GM12891 (cell line): ENCODE measurements around the gene ABHD16A.

Source experiments
- DNase-seq: peaks from one replicate; pipeline ENCODE4 v3.0.0; 2011; ENCODE audit warnings: low spot score; ENCODE audit not compliant: insufficient read length
- FAIRE-seq: peaks from 2 replicates; lab custom pipeline; 2011; peaks lifted over from hg19 to GRCh38; lab: Jason Lieb, UNC
- PAX5 ChIP-seq: IDR thresholded peaks from 2 replicates; pipeline ENCODE4 v1.6.1; 2011; ENCODE audit warnings: low read length, moderate library complexity, mild to moderate bottlenecking; ENCODE audit not compliant: insufficient read depth, severe bottlenecking
- POLR2A ChIP-seq: IDR thresholded peaks from 2 replicates; pipeline ENCODE4 v1.6.1; 2011; ENCODE audit warnings: low read depth, low read length, control low read depth
- POLR2AphosphoS5 ChIP-seq: IDR thresholded peaks from 2 replicates; pipeline ENCODE4 v1.6.1; 2011; ENCODE audit warnings: low read depth, low read length, control low read depth
- POU2F2 ChIP-seq: IDR thresholded peaks from 2 replicates; pipeline ENCODE4 v1.6.1; 2011; ENCODE audit warnings: low read depth, mild to moderate bottlenecking, control low read depth, low read length, moderate library complexity
- SPI1 ChIP-seq: IDR thresholded peaks from 2 replicates; pipeline ENCODE4 v1.6.1; 2011; ENCODE audit warnings: low read depth, low read length, control low read depth
- TAF1 ChIP-seq: IDR thresholded peaks from 2 replicates; pipeline ENCODE4 v1.6.1; 2011; ENCODE audit warnings: low read depth, low read length, control low read depth

The ABHD16A gene

GRCh38 chr6:31723980-31724691 is 21.0 kb upstream of the ABHD16A start:
- TF ChIP-seq POU2F2: no peak
- TF ChIP-seq TAF1: no peak
- TF ChIP-seq POLR2A: no peak
- no peak for TF ChIP-seq SPI1
- TF ChIP-seq POLR2AphosphoS5: no peak
- TF ChIP-seq PAX5: no peak
- FAIRE-seq (no peak), DNase-seq (no peak)

GRCh38 chr6:31723245-31723979 is 20.3 kb upstream of the ABHD16A start, which contains the start of gene MPIG6B:
MPIG6B (plus strand) TSS chr6:31723373; CDS start chr6:31723384, 11 bp downstream.
- no peak for DNase-seq
- FAIRE-seq: no peak
- TF ChIP-seq POU2F2 (no peak), POLR2A (no peak), SPI1 (no peak), PAX5 (no peak), TAF1 (no peak), POLR2AphosphoS5 (no peak)

- FAIRE-seq: no peak
Observed at GRCh38 chr6:31722173-31722572, 19.0 kb upstream of the ABHD16A start.

GRCh38 chr6:31721351-31722020 is 18.4 kb upstream of the ABHD16A start, which contains the start of gene LY6G6C:
LY6G6C (minus strand) TSS chr6:31721746; CDS start chr6:31721679, 67 bp downstream.
- FAIRE-seq: no peak
- TF ChIP-seq SPI1: no peak
- no peak for TF ChIP-seq POLR2A
- no peak for TF ChIP-seq PAX5
- no peak for TF ChIP-seq TAF1
- no peak for TF ChIP-seq POLR2AphosphoS5
- TF ChIP-seq POU2F2: no peak
- no peak for DNase-seq

More at GRCh38 chr6:31722173-31722572, 19.0 kb upstream of the ABHD16A start:
- TF ChIP-seq PAX5: no peak
- no peak for TF ChIP-seq SPI1
- no peak for TF ChIP-seq POLR2A
- no peak for TF ChIP-seq POLR2AphosphoS5
- no peak for TF ChIP-seq TAF1
- no peak for TF ChIP-seq POU2F2
- DNase-seq: no peak

- FAIRE-seq (no peak), DNase-seq (no peak)
- TF ChIP-seq POU2F2 (no peak), POLR2AphosphoS5 (no peak), POLR2A (no peak), PAX5 (no peak), TAF1 (no peak), SPI1 (no peak)
Observed at GRCh38 chr6:31720196-31720770, 17.2 kb upstream of the ABHD16A start.

GRCh38 chr6:31719001-31719400 is 15.9 kb upstream of the ABHD16A start:
- no peak for TF ChIP-seq SPI1
- no peak for TF ChIP-seq POLR2AphosphoS5
- no peak for TF ChIP-seq POLR2A
- no peak for TF ChIP-seq POU2F2
- no peak for TF ChIP-seq PAX5
- no peak for TF ChIP-seq TAF1
- DNase-seq (no peak), FAIRE-seq (no peak)

GRCh38 chr6:31718265-31718664 is 15.1 kb upstream of the ABHD16A start:
- no peak for FAIRE-seq
- TF ChIP-seq POLR2AphosphoS5 (no peak), POU2F2 (no peak), POLR2A (no peak), SPI1 (no peak), PAX5 (no peak), TAF1 (no peak)
- DNase-seq: no peak

- DNase-seq (no peak), FAIRE-seq (no peak)
- TF ChIP-seq POLR2A (no peak), PAX5 (no peak), TAF1 (no peak)
Observed at GRCh38 chr6:31717499-31718222, 14.5 kb upstream of the ABHD16A start.

GRCh38 chr6:31715022-31715958 is 12.2 kb upstream of the ABHD16A start, which contains the start of gene LY6G6D:
LY6G6D (plus strand) TSS chr6:31715348; CDS start chr6:31715356, 8 bp downstream.
- no peak for TF ChIP-seq POLR2AphosphoS5
- no peak for TF ChIP-seq PAX5
- TF ChIP-seq POU2F2: no peak
- no peak for TF ChIP-seq POLR2A
- no peak for TF ChIP-seq SPI1
- no peak for TF ChIP-seq TAF1
- FAIRE-seq: no peak
- no peak for DNase-seq
